ENCODE data around the gene DNAJB12. TPM values are rescaled to one million over a fixed set of nuclear protein-coding genes. Genes with fewer than 3 reads are reported as not detected.

DNAJB12 gene
- total and polyA plus RNA-seq, 10 donors = 13.6 to 55.4 (median 40.5) TPM

DNA sequence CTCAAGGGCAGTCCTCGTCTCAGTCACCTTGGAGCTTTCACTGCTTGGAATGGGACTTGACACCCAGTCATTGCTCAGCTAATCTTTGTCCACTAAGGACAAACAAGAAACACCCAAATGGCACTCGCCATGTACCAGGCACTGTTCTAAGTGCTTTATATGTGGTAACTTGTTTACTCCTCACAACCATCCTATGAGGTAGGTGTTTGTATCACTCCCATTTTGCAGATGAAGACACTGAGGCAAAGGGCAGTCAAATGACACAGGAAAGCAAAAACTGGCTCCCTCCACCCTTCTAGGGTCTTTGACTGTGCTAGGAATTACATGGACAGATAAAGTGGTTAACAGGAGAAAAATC, 24.7 kb downstream of the DNAJB12 start:
- peaks cover 73 to 100% (median 95%) of the 10 kb centered on the region in 6 donors for H3K4me1 ChIP-seq
- 54 to 82% (median 73%) methylated on average over 2 of the region's 2 CpGs for WGBS, 5 donors
- TF ChIP-seq, protein P1, sequence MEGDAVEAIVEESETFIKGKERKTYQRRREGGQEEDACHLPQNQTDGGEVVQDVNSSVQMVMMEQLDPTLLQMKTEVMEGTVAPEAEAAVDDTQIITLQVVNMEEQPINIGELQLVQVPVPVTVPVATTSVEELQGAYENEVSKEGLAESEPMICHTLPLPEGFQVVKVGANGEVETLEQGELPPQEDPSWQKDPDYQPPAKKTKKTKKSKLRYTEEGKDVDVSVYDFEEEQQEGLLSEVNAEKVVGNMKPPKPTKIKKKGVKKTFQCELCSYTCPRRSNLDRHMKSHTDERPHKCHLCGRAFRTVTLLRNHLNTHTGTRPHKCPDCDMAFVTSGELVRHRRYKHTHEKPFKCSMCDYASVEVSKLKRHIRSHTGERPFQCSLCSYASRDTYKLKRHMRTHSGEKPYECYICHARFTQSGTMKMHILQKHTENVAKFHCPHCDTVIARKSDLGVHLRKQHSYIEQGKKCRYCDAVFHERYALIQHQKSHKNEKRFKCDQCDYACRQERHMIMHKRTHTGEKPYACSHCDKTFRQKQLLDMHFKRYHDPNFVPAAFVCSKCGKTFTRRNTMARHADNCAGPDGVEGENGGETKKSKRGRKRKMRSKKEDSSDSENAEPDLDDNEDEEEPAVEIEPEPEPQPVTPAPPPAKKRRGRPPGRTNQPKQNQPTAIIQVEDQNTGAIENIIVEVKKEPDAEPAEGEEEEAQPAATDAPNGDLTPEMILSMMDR (IDR thresholded peaks at IDR 0.05 in 8 of 11, conservative IDR thresholded peaks at IDR 0.05 in 3 of 11) = no peak
- no peak for TF ChIP-seq POLR2AphosphoS5 (IDR thresholded peaks at IDR 0.05)
- H3K4me3 ChIP-seq = no peak overlapping the region
- H3K36me3 ChIP-seq = peaks cover 0 to 15% (median 0%) of the 10 kb centered on the region in 6 donors
- H3K27me3 ChIP-seq (replicated peaks in 1 of 7) = no peaks in the 10 kb centered on the region
- H3K9me3 ChIP-seq = no peaks in the 10 kb centered on the region
- peak overlapping the region; percentile 8 to 98 (median 87) for H3K27ac ChIP-seq
- no peak for DNase-seq
- intact Hi-C loops (cut with DNase I; ENCODE audit: low total_unique reads) = no loop called here

DNA sequence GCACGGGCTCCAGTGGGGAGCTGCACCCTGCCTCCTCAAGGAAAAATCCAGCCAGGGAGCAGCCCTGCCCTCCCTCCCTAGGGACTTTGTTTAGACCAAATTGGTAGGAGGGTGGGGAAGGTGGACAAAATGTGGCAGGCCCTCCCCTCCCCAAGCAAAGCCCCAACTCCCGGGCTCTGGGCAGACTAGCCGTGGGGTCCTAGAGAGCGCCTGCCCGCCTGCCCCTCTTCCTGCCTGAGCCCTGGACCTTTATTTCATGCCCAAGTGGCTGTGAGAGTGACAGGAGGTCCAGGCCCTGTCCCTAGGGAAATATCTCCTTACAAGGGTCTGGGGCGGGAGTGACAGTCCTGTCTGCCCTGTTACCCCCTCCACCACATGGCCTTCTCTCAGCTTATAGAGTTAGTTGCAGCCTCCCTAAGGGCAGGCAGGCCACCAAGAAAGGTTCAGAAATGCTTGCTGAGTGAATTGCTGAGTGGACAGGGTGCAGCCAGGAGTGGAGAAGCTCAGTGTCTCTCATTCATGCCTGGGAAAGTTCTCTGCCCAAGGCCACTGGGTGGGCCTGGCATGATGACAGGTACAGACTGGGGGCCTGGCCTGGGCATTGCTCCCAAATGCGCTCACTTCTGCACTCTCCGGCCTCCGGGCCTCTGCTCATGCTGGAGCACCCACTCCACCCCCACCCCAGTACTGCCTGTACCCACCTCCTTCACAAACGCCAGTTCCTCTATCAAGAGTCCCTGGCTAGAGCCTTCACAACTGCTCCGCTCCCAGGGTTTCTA, 25.2 kb downstream of the DNAJB12 start:
- DNase-seq = peak; percentile 84
- peak overlapping the region; percentile 8 to 98 (median 87) for H3K27ac ChIP-seq
- peak overlapping the region in 1 of 8 donors; percentile 59 for H3K4me3 ChIP-seq
- no peaks in the 10 kb centered on the region for H3K27me3 ChIP-seq (replicated peaks in 1 of 7)
- WGBS, 5 donors = 63 to 71% (median 69%) methylated on average over 7 to 11 of the region's 11 CpGs
- intact Hi-C loops (cut with DNase I; ENCODE audit: low total_unique reads) = no loop called here
- no peaks in the 10 kb centered on the region for H3K9me3 ChIP-seq
- H3K4me1 ChIP-seq = peaks cover 75 to 100% (median 95%) of the 10 kb centered on the region in 6 donors
- no peak for TF ChIP-seq POLR2A (IDR thresholded peaks at IDR 0.05)
- peak; percentile 18 to 60 (median 55) for TF ChIP-seq POLR2AphosphoS5 (IDR thresholded peaks at IDR 0.05)
- TF ChIP-seq, protein P1 (IDR thresholded peaks at IDR 0.05 in 8 of 11, conservative IDR thresholded peaks at IDR 0.05 in 3 of 11) = no peak
- H3K36me3 ChIP-seq = peaks cover 0 to 13% (median 0%) of the 10 kb centered on the region in 6 donors

DNA sequence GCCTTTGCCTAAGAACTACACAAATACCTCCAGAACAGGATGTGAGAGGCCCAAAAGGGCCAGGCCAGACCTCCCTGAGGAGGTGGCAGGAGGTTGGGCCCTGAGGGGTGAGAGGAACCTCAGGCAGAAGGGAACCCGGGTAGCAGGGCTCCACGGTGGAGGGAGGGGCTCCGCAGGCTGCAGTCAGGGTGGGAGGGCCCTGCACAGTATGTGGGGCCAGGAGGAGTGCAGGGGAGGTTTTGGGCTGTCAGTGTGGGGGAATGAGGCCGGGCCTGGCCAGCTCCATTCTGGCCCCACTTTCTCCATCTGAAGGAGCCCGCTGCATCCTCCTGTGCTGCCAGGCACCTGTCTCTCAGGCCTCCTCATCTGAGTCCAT, 25.9 kb downstream of the DNAJB12 start:
- peaks cover 72 to 100% (median 95%) of the 10 kb centered on the region in 6 donors for H3K4me1 ChIP-seq
- intact Hi-C loops (cut with DNase I; ENCODE audit: low total_unique reads) = no loop called here

More for the DNA sequence above, 25.9 kb downstream of the DNAJB12 start:
- TF ChIP-seq POLR2AphosphoS5 (IDR thresholded peaks at IDR 0.05) = peak in 2 of 3 donors; percentile 34 to 50
- TF ChIP-seq, protein P1 (IDR thresholded peaks at IDR 0.05 in 8 of 11, conservative IDR thresholded peaks at IDR 0.05 in 3 of 11) = no peak
- H3K27me3 ChIP-seq (replicated peaks in 1 of 7) = no peaks in the 10 kb centered on the region
- H3K9me3 ChIP-seq = no peaks in the 10 kb centered on the region
- 36 to 48% (median 40%) methylated on average over 5 of the region's 5 CpGs for WGBS, 5 donors
- no peak for DNase-seq
- peak overlapping the region in 1 of 8 donors; percentile 59 for H3K4me3 ChIP-seq
- peak overlapping the region; percentile 8 to 98 (median 87) for H3K27ac ChIP-seq
- H3K36me3 ChIP-seq = peaks cover 0 to 6% (median 0%) of the 10 kb centered on the region in 6 donors
